ENCODE data around the gene COL4A6.

COL4A6 gene

GRCh38 chrX:108275732-108276131, 162.5 kb downstream of the COL4A6 start:
- no peak for TF ChIP-seq CTCF (IDR thresholded peaks at IDR 0.05; ENCODE audit: borderline replicate concordance, insufficient read depth, low read depth, low read length)
- H3K4me3 ChIP-seq (ENCODE audit: low read depth, low read length) = no peak overlapping the region

GRCh38 chrX:108271397-108271787, 166.8 kb downstream of the COL4A6 start:
- no peak for TF ChIP-seq CTCF (IDR thresholded peaks at IDR 0.05; ENCODE audit: borderline replicate concordance, insufficient read depth, low read depth, low read length)
- no peak overlapping the region for H3K4me3 ChIP-seq (ENCODE audit: low read depth, low read length)

GRCh38 chrX:108270739-108271396, 167.4 kb downstream of the COL4A6 start:
- no peak for TF ChIP-seq CTCF (IDR thresholded peaks at IDR 0.05; ENCODE audit: borderline replicate concordance, insufficient read depth, low read depth, low read length)
- H3K4me3 ChIP-seq (ENCODE audit: low read depth, low read length) = no peak overlapping the region

- no peak for TF ChIP-seq CTCF (IDR thresholded peaks at IDR 0.05; ENCODE audit: borderline replicate concordance, insufficient read depth, low read depth, low read length)
Observed at GRCh38 chrX:108270280-108270679, 167.9 kb downstream of the COL4A6 start.

GRCh38 chrX:108268434-108269080, 169.7 kb downstream of the COL4A6 start:
- no peak overlapping the region for H3K4me3 ChIP-seq (ENCODE audit: low read depth, low read length)
- TF ChIP-seq CTCF (IDR thresholded peaks at IDR 0.05; ENCODE audit: borderline replicate concordance, insufficient read depth, low read depth, low read length) = no peak

More at GRCh38 chrX:108270280-108270679, 167.9 kb downstream of the COL4A6 start:
- H3K4me3 ChIP-seq (ENCODE audit: low read depth, low read length) = no peak overlapping the region

GRCh38 chrX:108267557-108267956, 170.7 kb downstream of the COL4A6 start:
- TF ChIP-seq CTCF (IDR thresholded peaks at IDR 0.05; ENCODE audit: borderline replicate concordance, insufficient read depth, low read depth, low read length) = no peak
- H3K4me3 ChIP-seq (ENCODE audit: low read depth, low read length) = no peak overlapping the region

GRCh38 chrX:108264376-108264775, 173.8 kb downstream of the COL4A6 start:
- no peak overlapping the region for H3K4me3 ChIP-seq (ENCODE audit: low read depth, low read length)
- TF ChIP-seq CTCF (IDR thresholded peaks at IDR 0.05; ENCODE audit: borderline replicate concordance, insufficient read depth, low read depth, low read length) = no peak

Measured in GM12875 (cell line).